Chondrocyte (in vitro differentiated cells): ENCODE data around the gene USP47. TPM values are rescaled to one million over a fixed set of nuclear protein-coding genes. Genes with fewer than 3 reads are reported as not detected.

Experiments used
- DNase-seq: peaks from one replicate; pipeline ENCODE4 v3.0.0; 2021; ENCODE audit warnings: mixed read lengths, low spot score
- H3K27ac Mint-ChIP-seq: one replicate; pipeline ENCODE4 v1.8.0; 2021; ENCODE audit warnings: mild to moderate bottlenecking, moderate library complexity, mixed read lengths; ENCODE audit not compliant: unreplicated experiment
- H3K27me3 Mint-ChIP-seq: 2 replicates; pipeline ENCODE4 v1.8.0; 2021; ENCODE audit warnings: low read depth, mixed read lengths
- H3K36me3 Mint-ChIP-seq: 2 replicates; pipeline ENCODE4 v1.8.0; 2021; ENCODE audit warnings: low read depth, mixed read lengths
- H3K4me1 Mint-ChIP-seq: 2 replicates; pipeline ENCODE4 v1.8.0; 2021; ENCODE audit warnings: low read depth, mild to moderate bottlenecking, mixed read lengths
- H3K4me3 Mint-ChIP-seq: one replicate; pipeline ENCODE4 v1.8.0; 2021; ENCODE audit warnings: mild to moderate bottlenecking, moderate library complexity, mixed read lengths; ENCODE audit not compliant: unreplicated experiment
- H3K9me3 Mint-ChIP-seq: 2 replicates; pipeline ENCODE4 v1.8.0; 2021; ENCODE audit warnings: low read depth, mixed read lengths
- total RNA-seq: library from RNA; stranded (reverse); gene quantifications from 3 replicates; pipeline ENCODE4 v1.2.1, GENCODE V29; 2021
- TF ChIP-seq, protein P1 (sequence below): fragments of 200-600 bp; sonication (generic); IDR thresholded peaks from 2 replicates; pipeline ENCODE4 v1.5.0; 2021; ENCODE audit warnings: antibody characterized with exemption, mild to moderate bottlenecking, moderate library complexity

USP47 gene
- total RNA-seq, 1 donor from 2014 or later = 44.4 TPM

DNA sequence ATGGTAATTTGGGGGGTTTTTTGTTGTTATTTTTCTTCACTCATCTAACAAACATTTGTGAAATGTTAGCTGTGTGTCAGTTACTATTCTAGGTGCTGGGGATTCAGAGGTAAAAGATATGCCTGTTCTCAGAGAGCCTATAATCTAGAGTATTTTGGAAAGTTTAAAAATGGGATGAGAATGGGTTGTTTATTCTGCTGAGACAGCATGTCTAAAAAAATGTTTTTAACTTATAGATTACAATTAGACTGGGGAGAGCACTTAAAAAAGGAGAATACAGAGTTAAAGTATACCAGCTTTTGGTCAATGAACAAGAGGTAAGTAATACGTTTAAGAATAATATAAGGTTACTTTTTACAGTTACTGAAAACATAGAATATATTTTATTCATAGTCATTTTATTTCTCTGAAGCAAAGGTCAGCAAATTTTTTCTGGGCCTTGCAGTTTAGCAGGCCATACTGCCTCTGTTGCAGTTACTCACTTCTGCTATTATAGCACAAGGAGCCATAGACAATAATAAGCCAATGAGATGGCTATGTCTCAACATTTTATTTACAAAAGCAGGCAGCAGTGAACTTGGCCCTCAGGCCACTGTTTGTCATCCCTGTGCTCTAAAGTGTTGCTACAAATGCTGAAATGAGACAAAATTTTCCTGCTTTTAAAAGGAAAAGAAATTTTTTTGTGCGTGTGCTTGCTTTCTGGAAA lies 106.6 kb downstream of the USP47 start:
- Mint-ChIP-seq H3K4me3 (no peak overlapping the region), H3K27ac (no peak overlapping the region), H3K4me1 (peaks cover 1% of the 10 kb centered on the region), H3K27me3 (no peaks in the 10 kb centered on the region), H3K36me3 (peaks cover 28% of the 10 kb centered on the region), H3K9me3 (no peaks in the 10 kb centered on the region)
- DNase-seq = no peak
- TF ChIP-seq, protein P1, sequence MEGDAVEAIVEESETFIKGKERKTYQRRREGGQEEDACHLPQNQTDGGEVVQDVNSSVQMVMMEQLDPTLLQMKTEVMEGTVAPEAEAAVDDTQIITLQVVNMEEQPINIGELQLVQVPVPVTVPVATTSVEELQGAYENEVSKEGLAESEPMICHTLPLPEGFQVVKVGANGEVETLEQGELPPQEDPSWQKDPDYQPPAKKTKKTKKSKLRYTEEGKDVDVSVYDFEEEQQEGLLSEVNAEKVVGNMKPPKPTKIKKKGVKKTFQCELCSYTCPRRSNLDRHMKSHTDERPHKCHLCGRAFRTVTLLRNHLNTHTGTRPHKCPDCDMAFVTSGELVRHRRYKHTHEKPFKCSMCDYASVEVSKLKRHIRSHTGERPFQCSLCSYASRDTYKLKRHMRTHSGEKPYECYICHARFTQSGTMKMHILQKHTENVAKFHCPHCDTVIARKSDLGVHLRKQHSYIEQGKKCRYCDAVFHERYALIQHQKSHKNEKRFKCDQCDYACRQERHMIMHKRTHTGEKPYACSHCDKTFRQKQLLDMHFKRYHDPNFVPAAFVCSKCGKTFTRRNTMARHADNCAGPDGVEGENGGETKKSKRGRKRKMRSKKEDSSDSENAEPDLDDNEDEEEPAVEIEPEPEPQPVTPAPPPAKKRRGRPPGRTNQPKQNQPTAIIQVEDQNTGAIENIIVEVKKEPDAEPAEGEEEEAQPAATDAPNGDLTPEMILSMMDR = no peak

DNA sequence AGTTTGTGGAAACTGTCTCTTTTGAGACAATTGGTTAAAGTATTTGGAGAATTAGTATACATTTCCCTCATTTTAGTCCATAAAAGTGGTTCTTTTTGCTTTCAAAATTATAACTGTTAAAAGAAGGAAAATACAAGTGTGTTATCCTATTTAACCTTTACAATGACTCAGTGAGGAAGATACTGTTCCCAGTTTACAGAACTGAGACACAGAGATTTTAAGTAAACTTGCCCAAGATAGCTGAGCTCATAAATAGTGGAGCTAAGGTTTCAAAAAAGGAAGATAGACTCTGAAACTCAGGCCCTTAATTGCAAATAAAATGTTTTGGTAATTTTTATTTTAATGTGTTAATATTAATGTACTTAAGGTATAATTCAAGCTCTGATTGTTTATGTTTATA lies 107.7 kb downstream of the USP47 start:
- TF ChIP-seq, protein P1 = no peak
- Mint-ChIP-seq H3K27me3 (no peaks in the 10 kb centered on the region), H3K36me3 (peaks cover 30% of the 10 kb centered on the region), H3K4me1 (no peaks in the 10 kb centered on the region), H3K4me3 (no peak overlapping the region), H3K27ac (no peak overlapping the region), H3K9me3 (no peaks in the 10 kb centered on the region)
- DNase-seq = no peak

- TF ChIP-seq, protein P1 = no peak
- H3K9me3 Mint-ChIP-seq = no peaks in the 10 kb centered on the region
- no peak overlapping the region for H3K27ac Mint-ChIP-seq
- H3K4me3 Mint-ChIP-seq = no peak overlapping the region
- no peaks in the 10 kb centered on the region for H3K4me1 Mint-ChIP-seq
- H3K27me3 Mint-ChIP-seq = no peaks in the 10 kb centered on the region
- peaks cover 41% of the 10 kb centered on the region for H3K36me3 Mint-ChIP-seq
- DNase-seq = no peak
Measured at GRCh38 chr11:11952036-11952435, 110.3 kb downstream of the USP47 start.

- TF ChIP-seq, protein P1 = no peak
- Mint-ChIP-seq H3K4me3 (no peak overlapping the region), H3K27ac (no peak overlapping the region), H3K36me3 (peaks cover 38% of the 10 kb centered on the region), H3K9me3 (no peaks in the 10 kb centered on the region), H3K4me1 (peaks cover 3% of the 10 kb centered on the region), H3K27me3 (no peaks in the 10 kb centered on the region)
- DNase-seq = no peak
Measured at GRCh38 chr11:11956006-11956405, 114.2 kb downstream of the USP47 start.

- Mint-ChIP-seq H3K27ac (no peak overlapping the region), H3K4me3 (no peak overlapping the region), H3K9me3 (no peaks in the 10 kb centered on the region), H3K36me3 (peaks cover 33% of the 10 kb centered on the region), H3K4me1 (peaks cover 3% of the 10 kb centered on the region), H3K27me3 (no peaks in the 10 kb centered on the region)
- TF ChIP-seq, protein P1 = no peak
- DNase-seq = no peak
Measured at GRCh38 chr11:11958403-11959231, 116.8 kb downstream of the USP47 start.
